HCT116 (cell line): ENCODE results near the gene DNMT3A. TPM values are rescaled to one million over a fixed set of nuclear protein-coding genes. Genes with fewer than 3 reads are reported as not detected.

Experiments used
- ATAC-seq: fragments of 200-7000 bp; cut with Tn5 transposase; 2 replicates; pipeline ENCODE4 v1.9.1; 2020; ENCODE audit warnings: mild to moderate bottlenecking, moderate library complexity
- BruUV-seq: library from RNA; stranded (reverse); fragments of 400-500 nt; replicated peaks from 2 replicates; lab custom pipeline; 2021; lab: Mats Ljungman, UMichigan
- CTCF ChIA-PET: fragments of 300-600 bp; sonication (Branson Sonifier 250); formaldehyde crosslinking; loops from one replicate; lab custom pipeline; 2021; ENCODE audit warnings: antibody characterized with exemption; lab: Charles Lee
- POLR2A ChIA-PET: fragments of 300-600, 350-600 bp; sonication (Branson Sonifier 250); formaldehyde crosslinking; loops from one replicate; lab custom pipeline; 2021; ENCODE audit warnings: antibody characterized with exemption; lab: Charles Lee
- RAD21 ChIA-PET, 2 experiments: fragments of 300-600 bp; sonication (Branson Sonifier 250); formaldehyde crosslinking; loops; one replicate each; lab custom pipeline; 2023; ENCODE audit warnings: low total read pairs in 2 of 2; ENCODE audit not compliant: uncharacterized antibody in 2 of 2, unreplicated experiment in 2 of 2, low non-redundant PET in 1 of 2; lab: Charles Lee
- DNase-seq: peaks from one replicate; pipeline ENCODE4 v3.0.0-alpha.2; 2010; ENCODE audit warnings: low read depth, low spot score
- H2AFZ ChIP-seq: fragments of 200-600 bp; shearing (Covaris generic), sonication (generic); 2 replicates; pipeline ENCODE4 v1.6.1; 2017; ENCODE audit warnings: low read depth, mixed run types, mixed read lengths, antibody characterized with exemption, low read length; ENCODE audit not compliant: poor library complexity, severe bottlenecking
- H3K27ac ChIP-seq: 2 replicates; pipeline ENCODE4 v1.5.1; 2012; ENCODE audit warnings: low read depth, low read length
- H3K27me3 ChIP-seq: fragments of 200-600 bp; sonication (generic); 2 replicates; pipeline ENCODE4 v1.6.1; 2016; ENCODE audit warnings: mixed run types, low read length, mixed read lengths; ENCODE audit not compliant: insufficient read depth
- H3K36me3 ChIP-seq, 2 experiments: fragments of 200-500 bp in 1 of 2; fragments of 200-600 bp in 1 of 2; sonication (Bioruptor generic) in 1 of 2; sonication (generic) in 1 of 2; 2 replicates each; pipeline versions ENCODE4 v1.5.1 to v1.6.1; 2014 to 2016; ENCODE audit warnings: low read length in 2 of 2, inconsistent platforms in 1 of 2, mixed read lengths in 1 of 2, mixed run types in 1 of 2; ENCODE audit not compliant: insufficient read depth in 2 of 2, control insufficient read depth in 1 of 2
- H3K4me1 ChIP-seq, 2 experiments: fragments of 200-600 bp in 1 of 2; sonication (generic) in 1 of 2; 2 replicates each; pipeline versions ENCODE4 v1.5.1 to v1.6.1; 2012 to 2017; ENCODE audit warnings: low read length in 2 of 2, inconsistent platforms in 1 of 2, mild to moderate bottlenecking in 1 of 2, mixed read lengths in 1 of 2, mixed run types in 1 of 2, moderate library complexity in 1 of 2; ENCODE audit not compliant: insufficient read depth in 2 of 2, control insufficient read depth in 1 of 2
- H3K4me2 ChIP-seq: fragments of 200-600 bp; sonication (generic); 2 replicates; pipeline ENCODE4 v1.6.1; 2017; ENCODE audit warnings: mixed run types, low read length, mixed read lengths
- H3K4me3 ChIP-seq, 2 experiments: fragments of 200-600 bp in 1 of 2; sonication (generic) in 1 of 2; replicated peaks in 1 of 2; 2 replicates each; pipeline ENCODE4 v1.5.1; 2011 to 2016; ENCODE audit warnings: low read length in 2 of 2, control low read depth in 1 of 2, low read depth in 1 of 2, mild to moderate bottlenecking in 1 of 2, mixed read lengths in 1 of 2, mixed run types in 1 of 2
- H3K79me2 ChIP-seq: fragments of 200-600 bp; sonication (generic); 2 replicates; pipeline ENCODE4 v1.6.1; 2017; ENCODE audit warnings: mild to moderate bottlenecking, mixed run types, low read length, moderate library complexity, mixed read lengths; ENCODE audit not compliant: insufficient read depth
- H3K9ac ChIP-seq: fragments of 200-600 bp; sonication (generic); 2 replicates; pipeline ENCODE4 v1.6.1; 2016; ENCODE audit warnings: low read length, mixed read lengths
- H3K9me2 ChIP-seq: fragments of 200-600 bp; sonication (generic), shearing (Covaris generic); 2 replicates; pipeline ENCODE4 v1.6.1; 2017; ENCODE audit warnings: mixed run types, mild to moderate bottlenecking, moderate library complexity; ENCODE audit not compliant: insufficient read depth
- H3K9me3 ChIP-seq, 2 experiments: fragments of 200-500 bp in 1 of 2; fragments of 200-600 bp in 1 of 2; sonication (Bioruptor generic) in 1 of 2; sonication (generic) in 1 of 2; 2 replicates each; pipeline ENCODE4 v1.6.1; 2014 to 2017; ENCODE audit warnings: low read length in 2 of 2, mixed read lengths in 2 of 2, inconsistent platforms in 1 of 2, low read depth in 1 of 2, mild to moderate bottlenecking in 1 of 2, mixed run types in 1 of 2, moderate library complexity in 1 of 2; ENCODE audit not compliant: control insufficient read depth in 1 of 2, insufficient read depth in 1 of 2
- H4K20me1 ChIP-seq: fragments of 200-600 bp; sonication (generic), shearing (Covaris generic); 2 replicates; pipeline ENCODE4 v1.6.1; 2017; ENCODE audit warnings: mixed run types, mild to moderate bottlenecking, moderate library complexity; ENCODE audit not compliant: insufficient read depth
- EGR1 ChIP-seq: IDR thresholded peaks from 2 replicates; pipeline ENCODE4 v1.6.1; 2012; ENCODE audit warnings: low read depth
- EZH2phosphoT487 ChIP-seq: fragments of 200-600 bp; IDR thresholded peaks from 2 replicates; pipeline ENCODE4 v1.6.1; 2018; ENCODE audit warnings: antibody characterized with exemption, borderline replicate concordance
- SIN3A ChIP-seq: IDR thresholded peaks from 2 replicates; pipeline ENCODE4 v1.6.1; 2012; ENCODE audit warnings: low read depth
- SP1 ChIP-seq: IDR thresholded peaks from 2 replicates; pipeline ENCODE4 v1.6.1; 2012; ENCODE audit warnings: low read depth
- TCF7L2 ChIP-seq: IDR thresholded peaks from 2 replicates; pipeline ENCODE4 v1.7.0; 2011; ENCODE audit warnings: borderline replicate concordance, inconsistent platforms; ENCODE audit not compliant: insufficient read depth, insufficient read length; ENCODE audit errors: extremely low read depth
- ZFX ChIP-seq: fragments of 450-650 bp; IDR thresholded peaks from 2 replicates; pipeline ENCODE4 v1.6.1; 2017
- intact Hi-C: fragments of 100-400 bp; cut with micrococcal nuclease; formaldehyde crosslinking; loops from 2 replicates; pipeline ENCODE4 v1.10.0; 2022
- total RNA-seq: library from RNA; stranded (reverse); gene quantifications from one replicate; pipeline ENCODE4 v1.2.1, GENCODE V29; 2021; ENCODE audit not compliant: unreplicated experiment
- TF ChIP-seq, protein P1 (sequence below): IDR thresholded peaks from 2 replicates; pipeline ENCODE4 v1.6.1; 2012

Gene DNMT3A
- total RNA-seq, 1 experiment from 2014 or later = 14.3 TPM

DNA sequence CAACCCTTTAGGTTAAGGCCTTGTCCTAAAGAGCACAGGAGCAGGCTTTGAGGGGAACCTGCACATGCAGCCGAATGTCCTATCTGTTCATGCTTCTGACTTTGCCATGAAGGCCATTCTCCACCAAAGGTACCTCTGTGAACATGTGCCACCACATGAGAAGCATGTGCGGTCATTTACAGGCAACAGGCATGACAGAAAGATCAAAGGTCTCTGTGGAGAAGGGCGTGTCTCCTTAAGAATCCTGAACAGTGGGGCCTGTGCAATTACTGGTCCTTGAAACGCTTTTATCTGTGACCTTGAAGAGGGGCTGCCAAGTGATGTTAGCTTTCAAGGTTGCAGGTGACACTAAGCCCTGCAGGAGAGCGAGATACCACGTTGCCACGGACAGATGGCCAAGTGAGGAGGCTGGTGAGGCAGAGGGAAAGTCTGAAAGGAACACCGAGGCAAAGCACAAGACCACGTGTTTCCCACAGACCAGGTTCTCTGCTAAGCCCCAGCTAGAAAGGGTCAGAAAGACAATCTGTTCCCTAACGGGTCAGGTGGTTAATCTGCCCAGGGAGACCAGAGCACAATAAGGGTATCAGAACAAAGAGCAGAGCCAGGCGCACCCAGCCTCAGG, 153.9 kb downstream of the DNMT3A start:
- no TSS peak for BruUV-seq

DNA sequence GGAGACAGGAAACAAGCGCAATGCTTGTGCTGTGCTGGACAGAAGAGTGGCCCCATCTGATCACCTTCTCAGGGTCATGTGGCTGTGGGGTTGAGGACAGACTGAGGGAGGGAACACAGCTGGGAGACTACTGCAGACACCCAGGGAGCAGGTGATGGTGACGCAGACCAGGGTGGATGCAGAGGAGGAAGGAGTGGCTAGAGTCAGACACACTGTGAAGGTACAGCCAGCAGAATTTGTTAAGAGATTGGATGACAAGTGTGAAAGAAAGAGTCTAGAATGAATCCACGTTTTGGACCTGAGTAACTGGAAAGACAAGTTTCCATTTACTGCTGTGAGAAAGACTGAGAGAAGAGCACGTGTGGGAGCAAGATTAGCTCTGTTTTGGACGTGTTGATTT, 157.5 kb downstream of the DNMT3A start:
- no peak for ATAC-seq
- H3K9ac ChIP-seq = no peak overlapping the region
- no peaks in the 10 kb centered on the region for H3K27me3 ChIP-seq
- no peaks in the 10 kb centered on the region for H4K20me1 ChIP-seq
- intact Hi-C loops = no loop called here
- no peak overlapping the region for H3K27ac ChIP-seq
- CTCF ChIA-PET = no interaction called here
- H2AFZ ChIP-seq = no peak overlapping the region
- no peaks in the 10 kb centered on the region for H3K9me2 ChIP-seq
- TF ChIP-seq SP1 = no peak
- H3K4me1 ChIP-seq = no peaks in the 10 kb centered on the region
- BruUV-seq = no TSS peak
- H3K4me2 ChIP-seq = no peak overlapping the region
- H3K36me3 ChIP-seq = no peaks in the 10 kb centered on the region
- no peaks in the 10 kb centered on the region for H3K9me3 ChIP-seq
- H3K79me2 ChIP-seq = no peaks in the 10 kb centered on the region
- no peak overlapping the region for H3K4me3 ChIP-seq
- DNase-seq = no peak
- RAD21 ChIA-PET = no interaction called here
- POLR2A ChIA-PET = no interaction called here

More for the DNA sequence above, 153.9 kb downstream of the DNMT3A start:
- Histone ChIP-seq H2AFZ (no peak overlapping the region), H3K79me2 (no peaks in the 10 kb centered on the region), H3K9ac (no peak overlapping the region), H4K20me1 (no peaks in the 10 kb centered on the region), H3K4me1 (no peaks in the 10 kb centered on the region), H3K4me3 (no peak overlapping the region), H3K9me2 (no peaks in the 10 kb centered on the region), H3K9me3 (no peaks in the 10 kb centered on the region), H3K4me2 (no peak overlapping the region), H3K27ac (no peak overlapping the region), H3K27me3 (no peaks in the 10 kb centered on the region), H3K36me3 (no peaks in the 10 kb centered on the region)
- TF ChIP-seq EGR1 (no peak), ZFX (no peak), EZH2phosphoT487 (no peak), SIN3A (no peak), SP1 (no peak), TCF7L2 (peak; percentile 91)
- TF ChIP-seq, protein P1, sequence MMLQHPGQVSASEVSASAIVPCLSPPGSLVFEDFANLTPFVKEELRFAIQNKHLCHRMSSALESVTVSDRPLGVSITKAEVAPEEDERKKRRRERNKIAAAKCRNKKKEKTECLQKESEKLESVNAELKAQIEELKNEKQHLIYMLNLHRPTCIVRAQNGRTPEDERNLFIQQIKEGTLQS = no peak
- ChIA-PET RAD21 (no interaction called here), POLR2A (no interaction called here), CTCF (interaction anchor here (1.4 kb wide), 1 partner anchor 41 kb away, joined by 3 read pairs; no protein-coding TSS in a partner anchor)
- intact Hi-C loops = no loop called here
- DNase-seq (no peak), ATAC-seq (no peak)
